SHP77 (cell line): ENCODE data around the gene ACVR1C.
A peak's percentile ranks its signal among the peaks of the same experiment; 100 is the strongest.
"Not testable (repeated sequence)": the region's sequence is repeated elsewhere in the genome, so short reads cannot be mapped to it uniquely, and the experiment has no call there.

Experiments
- DNase-seq, 2 experiments: peaks; one replicate each; lab custom pipeline; 2025; lab: John Stamatoyannopoulos, UW

Gene ACVR1C

GRCh38 chr2:157574165-157574564 is 54.5 kb downstream of the ACVR1C start:
- DNase-seq = no peak

DNA sequence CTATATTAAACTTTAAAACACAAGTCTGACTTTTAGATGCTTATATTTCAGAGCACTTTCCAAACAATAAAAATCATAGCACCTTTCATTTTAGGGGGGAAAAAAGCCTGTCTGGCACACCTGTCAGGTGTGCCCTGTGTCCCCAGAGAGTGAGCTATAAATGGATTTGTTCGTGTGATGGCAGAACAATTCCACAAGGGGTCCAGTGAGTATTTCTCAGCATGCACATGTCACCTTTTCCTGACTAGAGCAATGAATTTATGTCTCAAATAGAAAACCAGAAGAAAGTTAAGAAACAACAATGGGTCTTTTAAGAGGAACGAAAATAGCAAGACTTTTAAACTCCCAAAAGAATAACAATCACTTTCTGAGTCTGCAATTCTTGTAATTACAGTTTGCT is 55.9 kb downstream of the ACVR1C start:
- peak in 1 of 2 experiments; percentile 0 for DNase-seq

DNA sequence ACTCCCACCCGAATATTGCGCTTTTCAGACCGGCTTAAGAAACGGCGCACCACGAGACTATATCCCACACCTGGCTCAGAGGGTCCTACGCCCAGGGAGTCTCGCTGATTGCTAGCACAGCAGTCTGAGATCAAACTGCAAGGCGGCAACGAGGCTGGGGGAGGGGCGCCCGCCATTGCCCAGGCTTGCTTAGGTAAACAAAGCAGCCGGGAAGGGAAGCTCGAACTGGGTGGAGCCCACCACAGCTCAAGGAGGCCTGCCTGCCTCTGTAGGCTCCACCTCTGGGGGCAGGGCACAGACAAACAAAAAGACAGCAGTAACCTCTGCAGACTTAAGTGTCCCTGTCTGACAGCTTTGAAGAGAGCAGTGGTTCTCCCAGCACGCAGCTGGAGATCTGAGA is 62.0 kb downstream of the ACVR1C start:
- DNase-seq = not testable (repeated sequence)

GRCh38 chr2:157566113-157566512 is 62.6 kb downstream of the ACVR1C start:
- not testable (repeated sequence) for DNase-seq

GRCh38 chr2:157565550-157565949 is 63.1 kb downstream of the ACVR1C start:
- no peak for DNase-seq

DNA sequence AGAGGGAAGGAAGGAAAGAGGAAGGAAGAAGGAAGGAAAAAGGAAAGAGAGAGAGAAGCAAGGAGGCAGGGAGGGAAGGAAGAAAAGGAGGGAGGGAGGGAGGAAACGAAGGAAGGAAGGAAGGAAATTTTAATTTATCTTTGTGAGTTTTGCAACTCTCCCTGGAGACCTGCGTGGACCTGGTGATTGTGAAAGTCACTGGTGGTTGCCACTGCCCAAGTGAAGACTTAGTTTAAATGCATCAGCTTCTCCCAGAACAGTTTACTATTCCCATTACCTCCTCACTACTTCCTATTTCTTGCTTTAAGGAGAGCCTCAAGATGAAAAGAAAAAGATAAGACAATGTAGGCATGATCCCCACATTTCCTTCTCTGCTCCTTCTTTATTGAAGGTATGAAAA is 68.8 kb downstream of the ACVR1C start:
- DNase-seq = no peak

DNA sequence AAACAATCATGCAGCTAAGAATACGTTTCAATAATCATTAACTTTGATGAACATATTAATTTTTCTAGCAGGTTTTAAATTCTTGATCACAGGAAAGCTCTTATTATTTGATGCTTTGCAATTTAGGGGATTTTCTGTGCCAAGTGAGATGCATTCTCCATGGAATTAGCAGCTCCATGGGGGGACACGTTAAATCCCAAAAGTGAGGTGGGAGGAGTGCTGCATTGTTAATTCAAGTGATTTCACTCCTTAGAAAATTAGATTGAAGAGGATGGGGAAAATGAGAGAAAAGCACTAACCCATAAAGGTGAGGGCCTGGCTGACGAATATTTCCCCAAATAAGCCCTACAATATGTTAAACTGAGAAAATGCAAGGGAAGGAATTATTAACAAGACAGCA is 69.2 kb downstream of the ACVR1C start:
- DNase-seq = no peak

DNA sequence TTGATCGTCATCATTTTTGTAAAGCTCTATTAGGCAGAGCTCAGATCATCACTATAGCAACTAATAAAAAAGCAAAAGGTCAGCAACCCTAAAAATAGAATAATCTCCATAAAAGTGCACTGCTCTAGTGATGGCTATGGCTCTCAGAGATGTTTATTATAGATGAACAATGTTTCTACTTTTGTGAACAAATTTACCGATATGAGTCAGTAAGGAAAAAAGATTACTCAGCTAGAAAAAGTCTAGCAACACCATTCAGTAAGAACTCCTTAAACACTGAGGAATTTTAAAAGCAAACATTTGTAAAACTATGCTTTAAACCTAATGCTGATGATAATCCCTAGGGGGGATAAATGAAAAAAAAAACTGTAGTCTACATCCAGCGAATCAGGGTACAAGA is 69.6 kb downstream of the ACVR1C start:
- DNase-seq = no peak

GRCh38 chr2:157557770-157558169 is 70.9 kb downstream of the ACVR1C start:
- no peak for DNase-seq

DNA sequence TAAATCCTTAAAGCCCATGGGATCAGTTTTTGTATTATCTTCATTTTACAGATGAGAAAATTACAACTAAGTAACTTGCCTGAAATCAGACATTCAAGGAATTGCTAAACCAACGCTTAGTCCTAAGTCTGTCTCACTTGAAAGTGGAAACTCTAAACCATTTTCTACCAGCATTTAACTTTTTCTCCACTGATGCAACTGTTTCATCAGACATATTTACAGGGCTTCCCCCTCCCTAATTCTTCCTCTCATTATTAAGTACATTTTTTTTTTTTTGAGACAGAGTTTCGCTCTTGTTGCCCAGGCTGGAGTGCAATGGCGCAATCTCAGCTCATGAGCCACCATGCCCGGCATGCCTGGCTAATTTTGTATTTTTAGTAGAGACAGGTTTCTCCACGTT is 88.6 kb downstream of the ACVR1C start:
- DNase-seq = no peak

DNA sequence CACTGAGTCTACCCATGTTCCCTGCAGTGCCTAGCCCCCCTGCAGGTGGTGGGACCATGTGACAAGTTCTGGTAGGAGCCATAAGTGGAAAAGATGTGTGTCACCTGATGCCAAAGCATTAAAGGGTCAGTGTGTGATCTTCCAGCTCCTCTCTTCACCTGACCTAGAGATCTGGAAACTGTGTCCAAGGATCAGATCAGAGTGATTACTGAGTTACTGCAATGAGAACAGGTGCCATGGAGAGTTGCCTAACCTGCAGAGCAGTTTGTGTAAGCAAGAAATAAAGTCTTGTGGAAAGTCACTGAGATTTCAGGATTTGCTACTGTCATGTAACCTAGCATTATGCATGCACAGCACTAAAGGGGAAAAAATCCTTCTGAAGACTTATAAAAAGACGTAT is 90.6 kb downstream of the ACVR1C start:
- no peak for DNase-seq

GRCh38 chr2:157536815-157537214 is 91.8 kb downstream of the ACVR1C start:
- no peak for DNase-seq

DNA sequence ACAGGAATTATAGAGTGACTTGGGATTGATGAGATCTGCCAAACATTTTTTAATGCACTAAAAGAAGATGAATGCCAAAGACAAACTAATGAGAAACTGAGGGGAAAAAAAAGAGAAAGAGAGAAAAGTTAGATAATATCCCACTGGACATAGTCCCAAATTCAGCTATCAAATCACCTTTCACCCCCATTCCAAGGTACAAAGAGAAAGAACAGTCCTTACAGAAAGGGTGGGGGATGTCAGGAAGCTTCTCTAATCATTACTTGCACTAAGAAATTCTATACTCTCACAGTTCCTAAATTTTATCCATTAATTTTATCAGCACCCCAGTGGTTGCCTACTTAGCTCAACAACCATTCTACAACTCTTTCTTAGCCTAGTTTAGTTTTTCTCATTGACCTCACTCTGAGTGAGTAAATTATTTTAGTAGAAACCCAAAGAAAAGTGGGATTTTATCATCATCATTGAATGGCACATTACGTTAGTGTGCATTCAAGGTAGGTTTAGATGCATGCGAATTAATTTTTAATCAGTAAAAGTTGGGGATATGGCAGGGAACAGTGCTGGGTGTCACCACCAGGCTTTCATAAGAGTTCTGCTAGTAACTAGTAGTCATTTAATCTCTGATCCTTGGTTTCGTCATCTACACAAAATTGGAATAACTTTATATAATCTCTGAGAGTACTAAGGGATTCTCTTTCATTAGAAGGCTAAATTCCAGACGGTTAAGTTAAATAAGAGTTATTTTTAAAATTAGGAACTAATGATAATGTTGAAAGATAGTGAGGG is 99.5 kb downstream of the ACVR1C start:
- no peak for DNase-seq

GRCh38 chr2:157526070-157526469 is 102.6 kb downstream of the ACVR1C start:
- DNase-seq = no peak

DNA sequence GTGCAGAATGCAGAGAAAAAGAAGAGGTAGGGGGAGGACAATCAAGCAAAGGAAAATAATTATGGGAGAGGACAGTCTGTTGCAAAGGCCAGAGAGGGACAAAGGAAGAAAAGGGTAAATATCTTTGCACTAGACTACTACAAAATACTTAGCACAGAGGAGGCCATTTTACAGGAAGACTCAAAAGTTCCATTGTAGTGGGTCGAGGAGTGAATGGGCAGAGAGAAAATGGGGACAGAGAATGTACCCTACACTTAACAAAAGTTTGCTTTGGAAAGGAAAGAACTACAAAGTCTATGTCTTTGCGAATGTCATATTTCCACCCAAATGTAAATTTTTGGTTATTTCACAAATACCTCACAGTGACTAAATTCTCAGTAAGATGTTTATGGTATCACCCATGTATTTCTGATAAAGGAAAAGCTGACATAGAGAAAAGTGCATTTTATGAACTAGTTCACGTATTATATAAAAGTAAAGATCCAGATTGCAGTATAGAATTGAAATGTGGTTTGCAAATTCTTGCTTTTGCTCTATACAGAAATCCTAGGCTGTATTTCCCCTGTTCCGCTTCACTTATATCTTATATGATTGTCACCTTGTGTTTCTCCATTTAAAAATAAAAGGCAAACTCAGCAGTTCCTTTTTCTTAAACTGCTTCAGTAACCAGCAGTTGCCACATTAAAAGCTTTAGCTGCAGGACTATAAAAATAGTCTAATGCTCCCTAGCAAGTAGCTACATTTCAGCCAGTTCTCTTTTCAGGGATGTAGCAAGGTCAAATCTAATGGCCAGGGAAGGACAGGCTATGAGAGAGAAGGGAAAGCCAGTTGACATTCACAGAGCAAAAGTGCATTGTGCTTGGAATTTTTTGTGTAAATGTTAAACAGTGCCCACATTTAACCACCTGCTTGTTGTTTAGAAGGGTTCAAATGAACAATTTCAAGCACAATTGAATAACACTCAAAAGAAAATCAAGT is 105.1 kb downstream of the ACVR1C start:
- DNase-seq = no peak

DNA sequence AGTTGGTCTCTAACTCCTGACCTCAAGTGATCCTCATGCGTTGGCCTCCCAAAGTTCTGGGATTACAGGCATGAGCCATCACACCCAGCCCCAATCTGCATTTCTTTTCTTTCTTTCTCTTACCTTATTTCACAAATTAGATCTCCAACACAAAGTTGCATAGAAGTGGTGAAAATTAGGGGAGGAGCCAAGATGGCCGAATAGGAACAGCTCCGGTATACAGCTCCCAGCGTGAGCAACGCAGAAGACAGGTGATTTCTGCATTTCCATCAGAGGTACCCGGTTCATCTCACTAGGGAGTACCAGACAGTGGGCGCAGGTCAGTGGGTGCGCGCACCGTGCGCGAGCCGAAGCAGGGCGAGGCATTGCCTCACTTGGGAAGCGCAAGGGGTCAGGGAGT is 113.7 kb downstream of the ACVR1C start:
- not testable (repeated sequence) for DNase-seq

- DNase-seq = no peak
These were observed 118.9 kb downstream of the ACVR1C start for GRCh38 chr2:157509744-157510143.

GRCh38 chr2:157508676-157509075 is 120.0 kb downstream of the ACVR1C start:
- no peak for DNase-seq

DNA sequence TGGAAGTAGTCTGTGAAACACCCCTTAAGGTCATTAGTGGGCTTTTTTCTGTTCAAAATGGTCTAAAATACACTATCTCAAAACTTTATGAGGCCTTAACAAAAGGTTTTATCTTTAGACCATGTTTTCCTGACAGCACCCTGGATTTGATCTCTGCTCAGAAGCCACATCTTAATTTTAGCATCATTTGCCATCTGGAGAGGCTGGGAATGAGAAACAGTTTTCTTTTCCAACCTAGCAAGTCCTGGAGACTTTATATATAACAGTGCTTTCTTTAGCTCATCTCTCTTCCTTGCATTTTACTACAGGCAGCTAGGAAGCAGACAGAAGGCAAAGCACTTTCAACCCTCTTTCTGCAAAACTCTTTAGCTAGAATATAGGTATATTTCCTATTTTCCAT is 122.1 kb downstream of the ACVR1C start:
- DNase-seq = no peak

GRCh38 chr2:157504623-157505022 is 124.0 kb downstream of the ACVR1C start:
- no peak for DNase-seq

DNA sequence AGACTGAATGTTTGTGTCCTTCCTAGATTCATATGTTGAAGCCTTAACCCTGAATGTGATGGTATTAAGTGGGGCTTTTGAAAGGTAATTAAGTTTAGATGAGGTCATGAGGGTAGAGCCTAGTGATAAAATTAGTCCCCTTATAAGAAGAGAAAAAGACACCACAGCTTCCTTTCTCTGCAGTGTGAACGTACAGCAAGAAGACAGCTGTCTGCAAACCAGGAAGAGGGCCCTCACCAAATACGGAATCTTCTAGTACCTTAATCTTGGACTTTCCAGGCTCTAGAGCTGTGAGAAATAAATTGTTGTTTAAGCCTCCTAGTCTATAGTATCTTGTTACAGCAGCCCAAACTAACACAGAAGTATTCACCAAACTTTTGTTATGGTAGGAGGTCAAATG is 127.6 kb downstream of the ACVR1C start:
- no peak for DNase-seq

DNA sequence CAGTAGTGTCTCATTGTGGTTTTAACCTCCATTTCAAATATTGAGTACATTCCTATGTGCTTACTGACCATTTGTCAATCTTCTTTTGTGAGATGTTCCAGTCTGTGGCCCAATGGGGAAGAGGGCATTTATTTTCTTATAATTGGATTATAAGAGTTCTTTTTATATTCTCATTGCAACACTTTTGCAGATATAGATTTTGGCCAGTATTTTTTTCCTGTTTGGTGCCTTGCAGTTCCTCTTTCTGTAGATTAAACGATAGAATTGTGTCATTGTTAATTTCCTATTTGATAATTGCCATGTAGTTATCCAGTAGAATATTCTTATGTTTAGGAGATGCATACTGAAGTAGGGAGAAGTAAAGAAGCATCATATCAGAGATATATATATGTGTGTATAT is 128.3 kb downstream of the ACVR1C start:
- no peak for DNase-seq

GRCh38 chr2:157498483-157498882 is 130.2 kb downstream of the ACVR1C start:
- no peak for DNase-seq
